IMR-90 (cell line): ENCODE results near the gene PON1. TPM values are rescaled to one million over a fixed set of nuclear protein-coding genes. Genes with fewer than 3 reads are reported as not detected.

Experiments
- ATAC-seq: fragments of 200-7000 bp; cut with Tn5 transposase; 2 replicates; pipeline ENCODE4 v1.9.1; 2020; ENCODE audit warnings: low read depth, mild to moderate bottlenecking, moderate library complexity
- BruUV-seq: library from RNA; stranded (reverse); fragments of 400-500 nt; replicated peaks from 2 replicates; lab custom pipeline; 2021; lab: Mats Ljungman, UMichigan
- CTCF ChIA-PET: fragments of 300-600 bp; formaldehyde crosslinking; extraction: SDS; loops from one replicate; lab custom pipeline; 2021; ENCODE audit warnings: antibody characterized with exemption; lab: Yijun Ruan, JAX
- POLR2A ChIA-PET: fragments of 300-600 bp; sonication (Branson Sonifier 250); formaldehyde crosslinking; loops from one replicate; lab custom pipeline; 2022; ENCODE audit warnings: antibody characterized with exemption; ENCODE audit not compliant: unreplicated experiment; lab: Charles Lee
- DNase-seq: peaks from one replicate; pipeline ENCODE4 v3.0.0; 2013
- H2AFZ ChIP-seq: replicated peaks from 2 replicates; pipeline ENCODE3; 2013; ENCODE audit warnings: low read length, mild to moderate bottlenecking; ENCODE audit not compliant: poor library complexity
- H2AK5ac ChIP-seq: 2 replicates; pipeline ENCODE4 v1.6.1; 2013; ENCODE audit warnings: low read depth, low read length, inconsistent platforms
- H2AK9ac ChIP-seq: replicated peaks from 2 replicates; pipeline ENCODE3; 2013; ENCODE audit warnings: mild to moderate bottlenecking, low read depth, low read length, moderate library complexity; ENCODE audit not compliant: poor library complexity
- H2BK120ac ChIP-seq: 2 replicates; pipeline ENCODE4 v1.6.1; 2013; ENCODE audit warnings: low read depth, low read length, inconsistent platforms
- H2BK15ac ChIP-seq: 3 replicates; pipeline ENCODE4 v1.6.1; 2013; ENCODE audit warnings: low read depth, low read length, inconsistent platforms
- H2BK20ac ChIP-seq: 2 replicates; pipeline ENCODE4 v1.6.1; 2013; ENCODE audit warnings: low read depth, mild to moderate bottlenecking, inconsistent platforms, low read length, moderate library complexity
- H2BK5ac ChIP-seq: 2 replicates; pipeline ENCODE4 v1.6.1; 2013; ENCODE audit warnings: mild to moderate bottlenecking, low read depth, low read length, inconsistent platforms; ENCODE audit not compliant: poor library complexity, severe bottlenecking
- H3K14ac ChIP-seq: replicated peaks from 2 replicates; pipeline ENCODE4 v1.6.1; 2013; ENCODE audit warnings: low read depth, low read length, inconsistent platforms
- H3K18ac ChIP-seq: 2 replicates; pipeline ENCODE4 v1.6.1; 2013; ENCODE audit warnings: low read depth, low read length, control low read depth
- H3K23ac ChIP-seq: 2 replicates; pipeline ENCODE4 v1.6.1; 2013; ENCODE audit warnings: low read depth, low read length, inconsistent platforms
- H3K27ac ChIP-seq: 2 replicates; pipeline ENCODE4 v1.5.1; 2013; ENCODE audit warnings: mild to moderate bottlenecking, control low read depth, low read length; ENCODE audit not compliant: insufficient read depth
- H3K27me3 ChIP-seq: 2 replicates; pipeline ENCODE4 v1.6.1; 2013; ENCODE audit warnings: low read length; ENCODE audit not compliant: control insufficient read depth, insufficient read depth
- H3K36me3 ChIP-seq: 2 replicates; pipeline ENCODE4 v1.6.1; 2013; ENCODE audit warnings: low read length, mixed read lengths; ENCODE audit not compliant: control insufficient read depth, insufficient read depth
- H3K4ac ChIP-seq: 2 replicates; pipeline ENCODE4 v1.6.1; 2013; ENCODE audit warnings: low read depth, low read length, inconsistent platforms
- H3K4me1 ChIP-seq: 2 replicates; pipeline ENCODE4 v1.6.1; 2013; ENCODE audit warnings: low read length, mixed read lengths; ENCODE audit not compliant: control insufficient read depth, insufficient read depth
- H3K4me2 ChIP-seq: 2 replicates; pipeline ENCODE4 v1.6.1; 2013; ENCODE audit warnings: low read depth, mild to moderate bottlenecking, control low read depth, low read length, moderate library complexity
- H3K4me3 ChIP-seq: 2 replicates; pipeline ENCODE4 v1.5.1; 2013; ENCODE audit warnings: low read depth, mild to moderate bottlenecking, control low read depth, low read length, moderate library complexity; ENCODE audit not compliant: insufficient read depth
- H3K56ac ChIP-seq: 2 replicates; pipeline ENCODE4 v1.6.1; 2013; ENCODE audit warnings: low read length, inconsistent platforms; ENCODE audit not compliant: insufficient read depth; ENCODE audit errors: extremely low read depth
- H3K79me1 ChIP-seq, 2 experiments: 2 replicates each; pipeline ENCODE4 v1.6.1; 2013; ENCODE audit warnings: low read length in 2 of 2, inconsistent platforms in 1 of 2, low read depth in 1 of 2
- H3K9ac ChIP-seq: 2 replicates; pipeline ENCODE4 v1.6.1; 2013; ENCODE audit warnings: low read depth, low read length, control low read depth
- H3K9me1 ChIP-seq: 2 replicates; pipeline ENCODE4 v1.6.1; 2013; ENCODE audit warnings: low read length, inconsistent platforms; ENCODE audit not compliant: insufficient read depth
- H3K9me3 ChIP-seq: 2 replicates; pipeline ENCODE4 v1.6.1; 2013; ENCODE audit warnings: low read length; ENCODE audit not compliant: control insufficient read depth, insufficient read depth
- H4K20me1 ChIP-seq: 2 replicates; pipeline ENCODE4 v1.6.1; 2013; ENCODE audit warnings: low read length, inconsistent platforms; ENCODE audit not compliant: insufficient read depth
- H4K5ac ChIP-seq: 2 replicates; pipeline ENCODE4 v1.6.1; 2013; ENCODE audit warnings: mild to moderate bottlenecking, low read depth, low read length, control low read depth
- H4K8ac ChIP-seq, 2 experiments: 2 replicates each; pipeline ENCODE4 v1.6.1; 2013; ENCODE audit warnings: low read depth in 2 of 2, low read length in 2 of 2, control low read depth in 1 of 2, inconsistent platforms in 1 of 2
- H4K91ac ChIP-seq: 2 replicates; pipeline ENCODE4 v1.6.1; 2013; ENCODE audit warnings: low read depth, low read length, inconsistent platforms; ENCODE audit not compliant: insufficient read depth
- BHLHE40 ChIP-seq: fragments of 150-350 bp; IDR thresholded peaks from 2 replicates; pipeline ENCODE4 v1.6.1; 2016; ENCODE audit warnings: mild to moderate bottlenecking, low read depth, low read length
- CEBPB ChIP-seq: IDR thresholded peaks from 2 replicates; pipeline ENCODE4 v1.6.1; 2012; ENCODE audit warnings: low read depth, low read length, improper control_type of control experiment
- CHD1 ChIP-seq: IDR thresholded peaks from 2 replicates; pipeline ENCODE4 v1.6.1; 2012; ENCODE audit warnings: low read depth, low read length, improper control_type of control experiment
- FOS ChIP-seq: fragments of 150-350 bp; IDR thresholded peaks from 2 replicates; pipeline ENCODE4 v1.6.1; 2016; ENCODE audit warnings: low read depth, low read length
- MAFK ChIP-seq: IDR thresholded peaks from 2 replicates; pipeline ENCODE4 v1.6.1; 2012; ENCODE audit warnings: low read depth, low read length, improper control_type of control experiment
- MAZ ChIP-seq: IDR thresholded peaks from 2 replicates; pipeline ENCODE4 v1.6.1; 2012; ENCODE audit warnings: low read depth, mild to moderate bottlenecking, low read length, improper control_type of control experiment, moderate library complexity, borderline replicate concordance
- MXI1 ChIP-seq: IDR thresholded peaks from 2 replicates; pipeline ENCODE4 v1.6.1; 2012; ENCODE audit warnings: low read depth, mild to moderate bottlenecking, low read length, moderate library complexity, borderline replicate concordance
- NFE2L2 ChIP-seq: fragments of 150-350 bp; IDR thresholded peaks from 2 replicates; pipeline ENCODE4 v1.6.1; 2016; ENCODE audit warnings: low read depth, mild to moderate bottlenecking, low read length
- RAD21 ChIP-seq: IDR thresholded peaks from 2 replicates; pipeline ENCODE4 v1.6.1; 2012; ENCODE audit warnings: low read length, improper control_type of control experiment
- SMC3 ChIP-seq: fragments of 150-350 bp; IDR thresholded peaks from 2 replicates; pipeline ENCODE4 v1.6.1; 2016; ENCODE audit warnings: low read depth, mild to moderate bottlenecking, antibody characterized with exemption, low read length, moderate library complexity
- WGBS, 2 experiments: methylation state at CpG; one replicate each; pipeline versions ENCODE4 v1.1.5 to v1.1.7; 2013; ENCODE audit warnings: missing lambda C conversion rate in 2 of 2; ENCODE audit not compliant: insufficient read length in 1 of 2; ENCODE audit errors: extremely low coverage in 2 of 2; 5-methylcytosine and 5-hydroxymethylcytosine counted together
- dilution Hi-C: fragments of 300-500 bp; cut with HindIII; formaldehyde crosslinking; loops from one replicate; pipeline ENCODE4 v1.14.3; 2018; ENCODE audit warnings: low sequenced_read_pairs; ENCODE audit not compliant: unreplicated experiment
- in situ Hi-C: fragments of 300-500 bp; cut with MboI; formaldehyde crosslinking; loops from 3 replicates; pipeline ENCODE4 v1.14.3; 2019; ENCODE audit warnings: low sequenced_read_pairs, inconsistent platforms, mixed read lengths
- intact Hi-C: fragments of 100-400 bp; cut with micrococcal nuclease; formaldehyde crosslinking; loops from 2 replicates; pipeline ENCODE4 v1.10.0; 2022
- polyA plus RNA-seq, 3 experiments: library from polyadenylated mRNA; depleted of rRNA; stranded (reverse); fragments of >200 nt; gene quantifications; 2 replicates each; pipeline ENCODE4 v1.2.3, GENCODE V29; 2012; ENCODE audit warnings: low replicate concordance in 1 of 3
- total RNA-seq: library from RNA; depleted of rRNA; stranded (reverse); fragments of >200 nt; gene quantifications from 2 replicates; pipeline ENCODE4 v1.2.3, GENCODE V29; 2012
- TF ChIP-seq, protein P1 (sequence below): fragments of 150-350 bp; IDR thresholded peaks from 2 replicates; pipeline ENCODE4 v1.6.1; 2016; ENCODE audit warnings: low read depth, mild to moderate bottlenecking, low read length, moderate library complexity, borderline replicate concordance
- TF ChIP-seq, protein P2 (sequence below): conservative IDR thresholded peaks from 2 replicates; pipeline ENCODE4 v1.5.1; 2012; ENCODE audit warnings: mild to moderate bottlenecking, low read depth, low read length, improper control_type of control experiment
- TF ChIP-seq, protein P3 (sequence below): fragments of 150-350 bp; IDR thresholded peaks from 2 replicates; pipeline ENCODE4 v1.6.1; 2017; ENCODE audit warnings: mild to moderate bottlenecking, antibody characterized with exemption, low read length, low read depth

Gene PON1
- total and polyA plus RNA-seq, 2 of the 4 experiments (the other 2 are of a cell fraction): not detected

DNA sequence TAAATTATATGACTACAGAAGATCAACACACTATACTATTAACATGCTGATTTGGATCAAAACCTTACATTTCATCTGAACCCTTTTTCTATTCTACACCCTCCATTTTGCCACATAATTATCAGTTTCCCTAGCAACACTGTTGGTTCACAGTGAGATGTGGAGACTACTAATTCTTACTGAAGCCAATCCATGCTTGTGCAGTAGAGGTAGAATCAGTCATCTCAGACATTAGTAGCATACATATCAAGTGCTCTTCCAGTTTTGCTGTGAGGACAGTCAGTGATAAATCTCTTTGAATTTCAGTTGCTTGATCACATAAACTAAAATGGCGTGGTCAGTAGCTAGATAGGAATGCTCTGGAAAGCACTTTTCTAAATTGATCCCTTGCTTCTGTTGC is 70.3 kb downstream of the PON1 start:
- Histone ChIP-seq H2BK120ac (no peak overlapping the region), H3K27me3 (peaks cover 2% of the 10 kb centered on the region; the same call in 1 of the 2 replicates), H3K79me1 (no peaks in the 10 kb centered on the region), H2AK9ac (no peak overlapping the region), H3K9ac (no peak overlapping the region), H3K18ac (no peak overlapping the region), H3K4me2 (no peak overlapping the region), H3K9me1 (no peaks in the 10 kb centered on the region), H4K8ac (no peak overlapping the region), H2AFZ (no peak overlapping the region), H2BK5ac (no peak overlapping the region), H3K14ac (no peak overlapping the region), H2BK15ac (no peak overlapping the region), H2AK5ac (no peak overlapping the region), H4K91ac (no peak overlapping the region), H3K27ac (no peak overlapping the region), H3K9me3 (no peaks in the 10 kb centered on the region), H3K36me3 (no peaks in the 10 kb centered on the region), H3K4me3 (no peak overlapping the region), H4K20me1 (no peaks in the 10 kb centered on the region), H4K5ac (no peak overlapping the region), H3K56ac (no peak overlapping the region), H2BK20ac (no peak overlapping the region), H3K4ac (no peak overlapping the region), H3K4me1 (no peaks in the 10 kb centered on the region), H3K23ac (no peak overlapping the region)
- ATAC-seq (no peak), DNase-seq (no peak)
- no TSS peak for BruUV-seq
- intact Hi-C loops: no loop called here
- WGBS, 2 experiments: no CpG with 5 or more reads among the region's 1 CpG
- CTCF ChIA-PET: no interaction called here
- no peak for TF ChIP-seq RAD21
- TF ChIP-seq MAFK: no peak
- TF ChIP-seq SMC3: no peak
- TF ChIP-seq, protein P1, sequence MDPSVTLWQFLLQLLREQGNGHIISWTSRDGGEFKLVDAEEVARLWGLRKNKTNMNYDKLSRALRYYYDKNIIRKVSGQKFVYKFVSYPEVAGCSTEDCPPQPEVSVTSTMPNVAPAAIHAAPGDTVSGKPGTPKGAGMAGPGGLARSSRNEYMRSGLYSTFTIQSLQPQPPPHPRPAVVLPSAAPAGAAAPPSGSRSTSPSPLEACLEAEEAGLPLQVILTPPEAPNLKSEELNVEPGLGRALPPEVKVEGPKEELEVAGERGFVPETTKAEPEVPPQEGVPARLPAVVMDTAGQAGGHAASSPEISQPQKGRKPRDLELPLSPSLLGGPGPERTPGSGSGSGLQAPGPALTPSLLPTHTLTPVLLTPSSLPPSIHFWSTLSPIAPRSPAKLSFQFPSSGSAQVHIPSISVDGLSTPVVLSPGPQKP: no peak
- TF ChIP-seq NFE2L2: no peak
- TF ChIP-seq, protein P2, sequence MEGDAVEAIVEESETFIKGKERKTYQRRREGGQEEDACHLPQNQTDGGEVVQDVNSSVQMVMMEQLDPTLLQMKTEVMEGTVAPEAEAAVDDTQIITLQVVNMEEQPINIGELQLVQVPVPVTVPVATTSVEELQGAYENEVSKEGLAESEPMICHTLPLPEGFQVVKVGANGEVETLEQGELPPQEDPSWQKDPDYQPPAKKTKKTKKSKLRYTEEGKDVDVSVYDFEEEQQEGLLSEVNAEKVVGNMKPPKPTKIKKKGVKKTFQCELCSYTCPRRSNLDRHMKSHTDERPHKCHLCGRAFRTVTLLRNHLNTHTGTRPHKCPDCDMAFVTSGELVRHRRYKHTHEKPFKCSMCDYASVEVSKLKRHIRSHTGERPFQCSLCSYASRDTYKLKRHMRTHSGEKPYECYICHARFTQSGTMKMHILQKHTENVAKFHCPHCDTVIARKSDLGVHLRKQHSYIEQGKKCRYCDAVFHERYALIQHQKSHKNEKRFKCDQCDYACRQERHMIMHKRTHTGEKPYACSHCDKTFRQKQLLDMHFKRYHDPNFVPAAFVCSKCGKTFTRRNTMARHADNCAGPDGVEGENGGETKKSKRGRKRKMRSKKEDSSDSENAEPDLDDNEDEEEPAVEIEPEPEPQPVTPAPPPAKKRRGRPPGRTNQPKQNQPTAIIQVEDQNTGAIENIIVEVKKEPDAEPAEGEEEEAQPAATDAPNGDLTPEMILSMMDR: no peak
- TF ChIP-seq CEBPB: no peak
- TF ChIP-seq MAZ: no peak
- TF ChIP-seq FOS: no peak
- TF ChIP-seq, protein P3, sequence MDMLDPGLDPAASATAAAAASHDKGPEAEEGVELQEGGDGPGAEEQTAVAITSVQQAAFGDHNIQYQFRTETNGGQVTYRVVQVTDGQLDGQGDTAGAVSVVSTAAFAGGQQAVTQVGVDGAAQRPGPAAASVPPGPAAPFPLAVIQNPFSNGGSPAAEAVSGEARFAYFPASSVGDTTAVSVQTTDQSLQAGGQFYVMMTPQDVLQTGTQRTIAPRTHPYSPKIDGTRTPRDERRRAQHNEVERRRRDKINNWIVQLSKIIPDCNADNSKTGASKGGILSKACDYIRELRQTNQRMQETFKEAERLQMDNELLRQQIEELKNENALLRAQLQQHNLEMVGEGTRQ: no peak
- no peak for TF ChIP-seq CHD1
- TF ChIP-seq BHLHE40: no peak
- TF ChIP-seq MXI1: no peak
- in situ Hi-C loops: no loop called here
- POLR2A ChIA-PET: no interaction called here
- dilution Hi-C loops: no loop called here
